Endothelial cell of umbilical vein (primary cell): ENCODE results near the gene PLXNA3. TPM values are rescaled to one million over a fixed set of nuclear protein-coding genes. Genes with fewer than 3 reads are reported as not detected.

Experiments
- BruUV-seq: library from RNA; stranded (reverse); fragments of 400-500 nt; replicated peaks from 2 replicates; lab custom pipeline; 2021; lab: Mats Ljungman, UMichigan
- CTCF ChIA-PET: fragments of 300-600, 350-600 bp; sonication (Branson Sonifier 250); formaldehyde crosslinking; loops from one replicate; lab custom pipeline; 2021; ENCODE audit warnings: antibody characterized with exemption, inconsistent platforms; lab: Charles Lee
- POLR2A ChIA-PET: fragments of 300-600, 350-600 bp; sonication (Branson Sonifier 250); formaldehyde crosslinking; loops from one replicate; lab custom pipeline; 2021; ENCODE audit warnings: antibody characterized with exemption, inconsistent platforms; lab: Charles Lee
- DNase-seq: peaks from one replicate; pipeline ENCODE4 v3.0.0-alpha.2; 2011; ENCODE audit warnings: low read depth, low spot score
- FAIRE-seq: peaks from 2 replicates; lab custom pipeline; 2011; peaks lifted over from hg19 to GRCh38; lab: Jason Lieb, UNC
- H2AFZ ChIP-seq: 2 replicates; pipeline ENCODE4 v1.6.0; 2012; ENCODE audit warnings: low read depth, low read length, control low read depth, inconsistent platforms
- H3K27ac ChIP-seq: 2 replicates; pipeline ENCODE4 v1.5.1; 2011; ENCODE audit warnings: low read depth, mild to moderate bottlenecking, control low read depth, low read length, moderate library complexity; ENCODE audit not compliant: insufficient read depth
- H3K27me3 ChIP-seq, 2 experiments: 2 replicates each; pipeline versions ENCODE4 v1.6.0 to v1.6.1; 2011; ENCODE audit warnings: low read length in 2 of 2, mixed read lengths in 1 of 2; ENCODE audit not compliant: control insufficient read depth in 2 of 2, insufficient read depth in 2 of 2
- H3K36me3 ChIP-seq, 2 experiments: 2 replicates in 1 of 2; 3 replicates in 1 of 2; pipeline ENCODE4 v1.5.1; 2011; ENCODE audit warnings: low read length in 2 of 2, mild to moderate bottlenecking in 1 of 2, moderate library complexity in 1 of 2; ENCODE audit not compliant: control insufficient read depth in 2 of 2, insufficient read depth in 2 of 2; ENCODE audit errors: extremely low read depth in 1 of 2
- H3K4me1 ChIP-seq: 3 replicates; pipeline ENCODE4 v1.5.1; 2011; ENCODE audit warnings: mild to moderate bottlenecking, low read length; ENCODE audit not compliant: control insufficient read depth, insufficient read depth; ENCODE audit errors: extremely low read depth
- H3K4me2 ChIP-seq: 2 replicates; pipeline ENCODE4 v1.6.1; 2011; ENCODE audit warnings: low read length, control low read depth, mixed read lengths; ENCODE audit not compliant: insufficient read depth
- H3K4me3 ChIP-seq, 3 experiments: fragments of 200-600 bp in 1 of 3; sonication (generic), shearing (Covaris generic) in 1 of 3; replicated peaks in 1 of 3; 2 replicates each; pipeline ENCODE4 v1.5.1; 2011 to 2016; ENCODE audit warnings: control low read depth in 3 of 3, low read length in 3 of 3, mild to moderate bottlenecking in 2 of 3, inconsistent platforms in 1 of 3, low read depth in 1 of 3, moderate library complexity in 1 of 3; ENCODE audit not compliant: insufficient read depth in 1 of 3
- H3K79me2 ChIP-seq: 2 replicates; pipeline ENCODE4 v1.6.0; 2012; ENCODE audit warnings: low read length, inconsistent platforms; ENCODE audit not compliant: control insufficient read depth, insufficient read depth
- H3K9ac ChIP-seq: replicated peaks from 2 replicates; pipeline ENCODE3; 2011; ENCODE audit warnings: low read length, control low read depth; ENCODE audit not compliant: insufficient read depth; ENCODE audit errors: extremely low read depth
- H3K9me1 ChIP-seq: replicated peaks from 3 replicates; pipeline ENCODE4 v1.6.0; 2011; ENCODE audit warnings: mild to moderate bottlenecking, low read length; ENCODE audit not compliant: control insufficient read depth, insufficient read depth; ENCODE audit errors: extremely low read depth
- H3K9me3 ChIP-seq: replicated peaks from 2 replicates; pipeline ENCODE4 v1.5.1; 2012; ENCODE audit warnings: low read length, inconsistent platforms; ENCODE audit not compliant: control insufficient read depth, insufficient read depth
- H4K20me1 ChIP-seq: replicated peaks from 2 replicates; pipeline ENCODE3; 2011; ENCODE audit warnings: mild to moderate bottlenecking, low read length; ENCODE audit not compliant: control insufficient read depth, insufficient read depth; ENCODE audit errors: extremely low read depth
- CTCF ChIP-seq, 2 donors: IDR thresholded peaks; 1 replicate in 1 of 2; 2 replicates in 1 of 2; pipeline ENCODE4 v1.5.1; 2011; ENCODE audit warnings: low read length in 2 of 2, mild to moderate bottlenecking in 2 of 2, moderate library complexity in 2 of 2, control low read depth in 1 of 2, inconsistent platforms in 1 of 2, low read depth in 1 of 2; ENCODE audit not compliant: insufficient read depth in 1 of 2; ENCODE audit errors: extremely low read depth in 1 of 2
- EZH2 ChIP-seq: IDR thresholded peaks from 2 replicates; pipeline ENCODE4 v1.6.1; 2012; ENCODE audit warnings: borderline replicate concordance, low read depth, mild to moderate bottlenecking, moderate library complexity, low read length, inconsistent platforms; ENCODE audit not compliant: severe bottlenecking
- GATA2 ChIP-seq: IDR thresholded peaks from 2 replicates; pipeline ENCODE4 v1.7.0; 2011; ENCODE audit warnings: low read depth, mild to moderate bottlenecking, moderate library complexity, mixed read lengths, low read length; ENCODE audit not compliant: insufficient read length, insufficient read depth
- JUN ChIP-seq: IDR thresholded peaks from 2 replicates; pipeline ENCODE4 v1.6.1; 2011; ENCODE audit warnings: borderline replicate concordance, low read depth; ENCODE audit not compliant: insufficient read length, insufficient read depth
- MAX ChIP-seq: IDR thresholded peaks from 2 replicates; pipeline ENCODE4 v1.6.1; 2011; ENCODE audit not compliant: insufficient read depth, insufficient read length
- MYC ChIP-seq: IDR thresholded peaks from one replicate; pipeline ENCODE4 v1.6.1; 2011; ENCODE audit warnings: mild to moderate bottlenecking, low read depth, low read length
- POLR2A ChIP-seq: IDR thresholded peaks from 2 replicates; pipeline ENCODE4 v1.6.1; 2012; ENCODE audit warnings: low read depth, mild to moderate bottlenecking, control low read depth, low read length
- POLR2AphosphoS5 ChIP-seq: IDR thresholded peaks from 2 replicates; pipeline ENCODE4 v1.6.1; 2012; ENCODE audit warnings: low read depth, mild to moderate bottlenecking, control low read depth, low read length, moderate library complexity; ENCODE audit not compliant: insufficient read depth
- dilution Hi-C: fragments of 300-500 bp; cut with MboI; formaldehyde crosslinking; loops from one replicate; pipeline ENCODE4 v1.15.0; 2019; ENCODE audit warnings: low sequenced_read_pairs; ENCODE audit not compliant: extremely low pct_ligation_motif_present
- intact Hi-C: fragments of 100-400 bp; cut with micrococcal nuclease; formaldehyde crosslinking; loops from one replicate; pipeline ENCODE4 v1.10.0; 2022
- polyA plus RNA-seq, 4 experiments: library from polyadenylated mRNA; depleted of rRNA in 3 of 4; stranded (reverse) in 3 of 4; unstranded in 1 of 4; fragments of >200 nt; gene quantifications; 2 replicates each; pipeline versions ENCODE4 v1.2.1 to v1.2.3, GENCODE V29; 2011 to 2012; ENCODE audit warnings: missing spikeins in 1 of 4
- total RNA-seq: library from RNA; stranded (reverse); gene quantifications from 2 replicates; pipeline ENCODE4 v1.2.3, GENCODE V29; 2021

Gene PLXNA3
- total and polyA plus RNA-seq, 2 donors (not counting 3 experiments of a cell fraction or from before 2014, with no cell fraction given): 56.8 to 58.6 TPM

- H3K27ac ChIP-seq: no peak overlapping the region
- ChIA-PET POLR2A (no interaction called here), CTCF (interaction anchor here (1.4 kb wide), 1 partner anchor 13 kb away, joined by 3 read pairs; no protein-coding TSS in a partner anchor)
- no peak overlapping the region for H3K4me2 ChIP-seq
- FAIRE-seq (no peak), DNase-seq (no peak)
- H3K79me2 ChIP-seq: peaks cover 56% of the 10 kb centered on the region
- peaks cover 4 to 25% of the 10 kb centered on the region in 2 experiments for H3K36me3 ChIP-seq
- no peak overlapping the region for H3K4me3 ChIP-seq
- H3K9me1 ChIP-seq: no peaks in the 10 kb centered on the region
- H4K20me1 ChIP-seq: no peaks in the 10 kb centered on the region
- no peaks in the 10 kb centered on the region for H3K27me3 ChIP-seq
- dilution Hi-C loops: no loop called here
- no peaks in the 10 kb centered on the region for H3K9me3 ChIP-seq
- peaks cover 14% of the 10 kb centered on the region for H3K4me1 ChIP-seq
- H3K9ac ChIP-seq: no peak overlapping the region
- no peak for TF ChIP-seq EZH2
- TF ChIP-seq CTCF (IDR thresholded peaks at IDR 0.05; ENCODE audit: extremely low read depth in 1 of 2, insufficient read depth in 1 of 2, low read depth in 1 of 2, low read length in 2 of 2): no peak
- TF ChIP-seq MYC: no peak
- TF ChIP-seq GATA2: no peak
- TF ChIP-seq POLR2A: no peak
- TF ChIP-seq JUN: no peak
- no peak for TF ChIP-seq MAX
- TF ChIP-seq POLR2AphosphoS5: no peak
- H2AFZ ChIP-seq: no peak overlapping the region
- BruUV-seq: no TSS peak
- intact Hi-C loops: loop anchor here (5.0 kb wide), 2 partner anchors 33 to 37 kb away; partner anchors contain the start of genes DNASE1L1 and LAGE3
Observed at GRCh38 chrX:154440623-154441357, 17.3 kb upstream of the PLXNA3 start.
